Measurements from ENCODE around the gene SHOX.
"Not testable (repeated sequence)": the region's sequence is repeated elsewhere in the genome, so short reads cannot be mapped to it uniquely, and the experiment has no call there.

Gene SHOX

GRCh38 chrX:621705-622503 lies 8.7 kb upstream of the SHOX start:
- DNase-seq (ENCODE audit: low spot score): no peak

GRCh38 chrX:622802-623201 lies 7.8 kb upstream of the SHOX start:
- DNase-seq (ENCODE audit: low spot score): not testable (repeated sequence)

DNA sequence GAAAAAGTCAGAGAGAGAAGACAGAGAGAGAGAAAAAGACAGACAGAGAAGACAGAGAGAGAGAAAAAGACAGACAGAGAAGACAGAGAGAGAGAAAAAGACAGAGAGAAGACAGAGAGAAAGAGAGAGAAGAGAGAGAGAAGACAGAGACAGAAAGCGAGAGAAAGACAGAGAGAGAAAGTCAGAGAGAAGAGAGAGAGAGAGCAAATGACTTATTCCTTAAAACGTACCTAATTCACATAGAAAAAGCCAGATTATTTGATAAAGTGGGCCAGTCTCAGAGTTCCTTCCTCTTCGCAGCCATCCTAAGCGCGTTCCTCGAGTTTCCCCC lies 7.4 kb upstream of the SHOX start:
- DNase-seq (ENCODE audit: low spot score): no peak

- DNase-seq (ENCODE audit: low spot score): peak; percentile 48
Measured at GRCh38 chrX:623599-624315, 6.8 kb upstream of the SHOX start.

- no peak for DNase-seq (ENCODE audit: low spot score)
Measured at GRCh38 chrX:625137-625691, 5.4 kb upstream of the SHOX start.

GRCh38 chrX:626047-626446 lies 4.5 kb upstream of the SHOX start:
- DNase-seq (ENCODE audit: low spot score): not testable (repeated sequence)

GRCh38 chrX:626745-627509 lies 3.7 kb upstream of the SHOX start:
- DNase-seq (ENCODE audit: low spot score): no peak

GRCh38 chrX:627510-627981 lies 3.0 kb upstream of the SHOX start:
- DNase-seq (ENCODE audit: low spot score): no peak

DNA sequence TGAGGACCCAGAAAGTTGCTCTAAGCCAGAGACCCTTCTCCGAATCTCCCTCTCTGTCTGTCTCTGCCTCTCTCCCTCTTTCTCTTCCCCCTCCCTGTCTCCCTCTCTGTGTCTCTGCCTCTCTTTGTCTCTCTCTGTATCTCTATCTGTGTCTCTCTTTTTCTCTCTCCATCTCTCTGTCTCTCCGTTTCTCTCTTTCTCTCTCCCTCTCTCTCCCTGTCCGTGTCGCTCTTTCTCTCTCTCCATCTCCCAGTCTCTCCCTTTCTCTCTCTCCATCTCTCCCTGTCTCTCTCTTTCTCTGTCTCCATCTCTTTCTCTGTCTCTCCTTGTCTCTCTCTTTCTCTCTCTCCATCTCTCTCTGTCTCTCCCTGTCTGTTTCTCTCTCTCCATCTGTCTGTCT lies 2.6 kb upstream of the SHOX start:
- no peak for DNase-seq (ENCODE audit: low spot score)

DNA sequence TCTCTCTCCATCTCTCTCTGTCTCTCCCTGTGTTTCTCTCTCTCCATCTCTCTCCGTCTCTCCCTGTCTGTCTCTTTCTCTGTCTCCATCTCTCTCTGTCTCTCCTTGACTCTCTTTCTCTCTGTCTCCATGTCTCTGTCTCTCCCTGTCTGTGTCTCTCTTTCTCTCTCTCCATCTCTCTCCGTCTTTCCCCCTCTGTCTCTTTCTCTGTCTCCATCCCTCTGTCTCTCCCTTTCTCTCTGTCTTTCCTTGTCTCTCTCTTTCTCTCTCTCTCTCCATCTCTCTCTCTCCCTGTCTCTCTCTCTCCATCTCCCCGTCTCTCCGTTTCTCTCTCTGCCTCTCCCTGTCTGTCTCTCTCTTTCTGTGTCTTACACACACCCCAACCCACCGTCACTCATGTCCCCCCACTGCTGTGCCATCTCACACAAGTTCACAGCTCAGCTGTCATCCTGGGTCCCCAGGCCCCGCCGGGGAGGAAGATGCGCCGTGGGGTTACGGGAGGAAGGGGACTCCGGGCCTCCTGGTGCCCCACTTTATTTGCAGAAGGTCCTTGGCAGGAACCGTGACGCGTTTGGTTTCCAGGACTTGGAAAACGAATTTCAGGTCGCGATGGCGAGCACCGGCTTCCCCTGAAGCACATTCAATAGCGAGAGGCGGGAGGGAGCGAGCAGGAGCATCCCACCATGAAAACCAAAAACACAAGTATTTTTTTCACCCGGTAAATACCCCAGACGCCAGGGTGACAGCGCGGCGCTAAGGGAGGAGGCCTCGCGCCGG lies 1.2 kb upstream of the SHOX start:
- no peak for DNase-seq (ENCODE audit: low spot score)

DNA sequence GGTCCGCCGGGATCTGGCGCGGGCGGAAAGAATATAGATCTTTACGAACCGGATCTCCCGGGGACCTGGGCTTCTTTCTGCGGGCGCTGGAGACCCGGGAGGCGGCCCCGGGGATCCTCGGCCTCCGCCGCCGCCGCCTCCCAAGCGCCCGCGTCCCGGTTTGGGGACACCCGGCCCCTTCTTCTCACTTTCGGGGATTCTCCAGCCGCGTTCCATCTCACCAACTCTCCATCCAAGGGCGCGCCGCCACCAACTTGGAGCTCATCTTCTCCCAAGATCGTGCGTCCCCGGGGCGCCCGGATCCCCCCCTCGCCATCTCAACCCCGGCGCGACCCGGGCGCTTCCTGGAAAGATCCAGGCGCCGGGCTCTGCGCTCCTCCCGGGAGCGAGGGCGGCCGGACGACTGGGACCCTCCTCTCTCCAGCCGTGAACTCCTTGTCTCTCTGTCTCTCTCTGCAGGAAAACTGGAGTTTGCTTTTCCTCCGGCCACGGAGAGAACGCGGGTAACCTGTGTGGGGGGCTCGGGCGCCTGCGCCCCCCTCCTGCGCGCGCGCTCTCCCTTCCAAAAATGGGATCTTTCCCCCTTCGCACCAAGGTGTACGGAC lies 482 bp upstream of the SHOX start:
- DNase-seq (ENCODE audit: low spot score): no peak

DNA sequence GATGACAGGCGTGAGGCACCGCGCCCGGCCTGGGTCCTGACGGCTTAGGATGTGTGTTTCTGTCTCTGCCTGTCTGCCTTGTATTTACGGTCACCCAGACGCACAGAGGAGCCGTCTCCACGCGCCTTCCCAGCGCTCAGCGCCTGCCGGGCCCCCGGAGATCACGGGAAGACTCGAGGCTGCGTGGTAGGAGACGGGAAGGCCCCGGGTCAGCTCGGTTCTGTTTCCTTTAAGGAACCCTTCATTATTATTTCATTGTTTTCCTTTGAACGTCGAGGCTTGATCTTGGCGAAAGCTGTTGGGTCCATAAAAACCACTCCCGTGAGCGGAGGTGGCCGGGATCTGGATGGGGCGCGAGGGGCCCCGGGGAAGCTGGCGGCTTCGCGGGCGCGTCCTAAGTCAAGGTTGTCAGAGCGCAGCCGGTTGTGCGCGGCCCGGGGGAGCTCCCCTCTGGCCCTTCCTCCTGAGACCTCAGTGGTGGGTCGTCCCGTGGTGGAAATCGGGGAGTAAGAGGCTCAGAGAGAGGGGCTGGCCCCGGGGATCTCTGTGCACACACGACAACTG lies 1.3 kb downstream of the SHOX start:
- DNase-seq (ENCODE audit: low spot score): no peak

DNA sequence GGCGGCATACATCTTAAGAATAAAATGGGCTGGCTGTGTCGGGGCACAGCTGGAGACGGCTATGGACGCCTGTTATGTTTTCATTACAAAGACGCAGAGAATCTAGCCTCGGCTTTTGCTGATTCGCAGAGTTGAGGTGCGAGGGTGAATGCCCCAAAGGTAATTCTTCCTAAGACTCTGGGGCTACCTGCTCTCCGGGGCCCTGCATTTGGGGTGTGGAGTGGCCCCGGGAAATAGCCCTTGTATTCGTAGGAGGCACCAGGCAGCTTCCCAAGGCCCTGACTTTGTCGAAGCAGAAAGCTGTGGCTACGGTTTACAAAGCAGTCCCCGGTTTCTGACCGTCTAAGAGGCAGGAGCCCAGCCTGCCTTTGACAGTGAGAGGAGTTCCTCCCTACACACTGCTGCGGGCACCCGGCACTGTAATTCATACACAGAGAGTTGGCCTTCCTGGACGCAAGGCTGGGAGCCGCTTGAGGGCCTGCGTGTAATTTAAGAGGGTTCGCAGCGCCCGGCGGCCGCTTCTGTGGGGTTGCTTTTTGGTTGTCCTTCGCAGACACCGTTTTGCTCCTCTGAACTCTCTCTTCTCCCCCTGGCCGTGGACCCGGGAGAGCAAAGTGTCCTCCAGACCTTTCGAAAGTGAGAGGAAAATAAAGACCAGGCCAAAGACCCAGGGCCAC lies 1.9 kb downstream of the SHOX start:
- DNase-seq (ENCODE audit: low spot score): no peak

- no peak for DNase-seq (ENCODE audit: low spot score)
Measured at GRCh38 chrX:633043-633984, 2.7 kb downstream of the SHOX start.

- DNase-seq (ENCODE audit: low spot score): no peak
Measured at GRCh38 chrX:633985-634958, 3.7 kb downstream of the SHOX start.

DNA sequence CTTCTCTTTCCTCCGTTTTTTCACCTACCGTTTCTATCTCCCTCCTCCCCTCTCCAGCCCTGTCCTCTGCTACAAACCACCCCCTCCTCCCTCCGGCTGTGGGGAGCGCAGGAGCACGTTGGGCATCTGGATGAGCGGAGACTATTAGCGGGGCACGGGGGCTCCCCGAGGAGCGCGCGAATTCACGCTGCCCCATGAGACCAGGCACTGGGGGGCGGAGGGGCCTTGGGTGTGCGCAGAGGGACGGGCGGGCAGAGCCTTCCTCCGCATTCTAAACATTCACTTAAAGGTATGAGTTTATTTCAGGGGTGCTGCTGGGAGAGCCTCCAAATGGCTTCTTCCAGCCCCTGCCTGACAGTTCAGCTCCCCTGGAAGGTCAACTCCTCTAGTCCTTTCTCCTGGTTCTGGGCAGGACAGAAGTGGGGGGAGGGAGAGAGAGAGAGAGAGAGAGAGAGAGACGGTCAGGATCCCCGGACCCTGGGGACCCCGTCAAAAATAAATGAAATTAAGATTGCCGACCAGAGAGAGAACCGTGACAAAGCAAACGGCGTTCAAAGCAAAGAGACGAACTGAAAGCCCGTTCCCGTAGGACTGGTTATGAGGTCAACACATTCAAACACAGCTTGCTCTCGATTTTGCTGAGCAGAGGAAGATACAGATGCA lies 5.0 kb downstream of the SHOX start:
- peak; percentile 65 for DNase-seq (ENCODE audit: low spot score)

GRCh38 chrX:636981-637659 lies 6.5 kb downstream of the SHOX start:
- no peak for DNase-seq (ENCODE audit: low spot score)
